Caco-2 (cell line): ENCODE measurements around the gene ANO8. TPM values are rescaled to one million over a fixed set of nuclear protein-coding genes. Genes with fewer than 3 reads are reported as not detected.

Source experiments
- BruUV-seq: library from RNA; stranded (reverse); fragments of 400-500 nt; replicated peaks from 2 replicates; lab custom pipeline; 2021; lab: Mats Ljungman, UMichigan
- CTCF ChIA-PET: fragments of 300-600 bp; sonication (Branson Sonifier 250); formaldehyde crosslinking; loops from one replicate; lab custom pipeline; 2022; ENCODE audit warnings: antibody characterized with exemption; lab: Charles Lee
- POLR2A ChIA-PET: fragments of 300-600 bp; sonication (Branson Sonifier 250); formaldehyde crosslinking; loops from one replicate; lab custom pipeline; 2022; ENCODE audit warnings: antibody characterized with exemption; lab: Charles Lee
- DNase-seq, 2 experiments: peaks; one replicate each; pipeline versions ENCODE4 v3.0.0 to v3.0.0-alpha.2; 2020 to 2022
- H3K27me3 ChIP-seq: replicated peaks from 2 replicates; pipeline ENCODE4 v1.6.0; 2011; ENCODE audit warnings: low read length; ENCODE audit not compliant: control insufficient read depth, insufficient read depth
- H3K36me3 ChIP-seq: 2 replicates; pipeline ENCODE4 v1.5.1; 2011; ENCODE audit warnings: low read length; ENCODE audit not compliant: control insufficient read depth, insufficient read depth
- H3K4me1 ChIP-seq: fragments of 250-450 bp; sonication (Bioruptor Pico); 2 replicates; pipeline ENCODE4 v1.5.1; 2020; ENCODE audit warnings: mild to moderate bottlenecking
- H3K4me3 ChIP-seq: 2 replicates; pipeline ENCODE4 v1.5.1; 2011; ENCODE audit warnings: low read depth, mild to moderate bottlenecking, control low read depth, low read length
- H3K9me3 ChIP-seq: fragments of 250-450 bp; sonication (Bioruptor Pico); 2 replicates; pipeline ENCODE4 v1.5.1; 2020; ENCODE audit warnings: mild to moderate bottlenecking, moderate library complexity
- H3K27ac Mint-ChIP-seq: one replicate; pipeline ENCODE4 v1.8.0; 2022; ENCODE audit warnings: mixed read lengths; ENCODE audit not compliant: unreplicated experiment
- H3K27me3 Mint-ChIP-seq: one replicate; pipeline ENCODE4 v1.8.0; 2022; ENCODE audit warnings: mixed read lengths; ENCODE audit not compliant: insufficient read depth, unreplicated experiment
- H3K36me3 Mint-ChIP-seq: one replicate; pipeline ENCODE4 v1.8.0; 2022; ENCODE audit warnings: mild to moderate bottlenecking, mixed read lengths; ENCODE audit not compliant: insufficient read depth, unreplicated experiment
- H3K4me1 Mint-ChIP-seq: one replicate; pipeline ENCODE4 v1.8.0; 2022; ENCODE audit warnings: low read depth, mixed read lengths; ENCODE audit not compliant: unreplicated experiment
- H3K4me3 Mint-ChIP-seq: one replicate; pipeline ENCODE4 v1.8.0; 2022; ENCODE audit warnings: mild to moderate bottlenecking, moderate library complexity, mixed read lengths; ENCODE audit not compliant: unreplicated experiment
- H3K9me3 Mint-ChIP-seq: one replicate; pipeline ENCODE4 v1.8.0; 2022; ENCODE audit warnings: mixed read lengths; ENCODE audit not compliant: unreplicated experiment
- CTCF ChIP-seq, 2 experiments: fragments of 200-600 bp in 1 of 2; IDR thresholded peaks; 1 replicate in 1 of 2; 2 replicates in 1 of 2; pipeline versions ENCODE4 v1.5.1 to v1.8.0; 2011 to 2022; ENCODE audit warnings: antibody characterized with exemption in 1 of 2, control low read depth in 1 of 2, inconsistent platforms in 1 of 2, low read depth in 1 of 2, low read length in 1 of 2, mild to moderate bottlenecking in 1 of 2, moderate library complexity in 1 of 2; ENCODE audit not compliant: insufficient read depth in 1 of 2, severe bottlenecking in 1 of 2, unreplicated experiment in 1 of 2
- intact Hi-C: fragments of 100-400 bp; cut with micrococcal nuclease; formaldehyde crosslinking; loops from one replicate; pipeline ENCODE4 v1.10.0; 2022; ENCODE audit not compliant: unreplicated experiment
- total RNA-seq: library from RNA; stranded (reverse); gene quantifications from 2 replicates; pipeline ENCODE4 v1.2.3, GENCODE V29; 2022

Gene ANO8
- total RNA-seq, 1 experiment from 2014 or later, result 11.5 TPM

- Histone ChIP-seq H3K4me3 (peak overlapping the region; percentile 74), H3K36me3 (peaks cover 1% of the 10 kb centered on the region; the same call in 1 of the 2 replicates), H3K9me3 (no peaks in the 10 kb centered on the region), H3K27me3 (no peaks in the 10 kb centered on the region), H3K4me1 (peaks cover 19% of the 10 kb centered on the region; the same call in 1 of the 2 replicates)
- Mint-ChIP-seq H3K27me3 (no peaks in the 10 kb centered on the region), H3K36me3 (peaks cover 42% of the 10 kb centered on the region), H3K9me3 (no peaks in the 10 kb centered on the region), H3K4me1 (no peaks in the 10 kb centered on the region), H3K4me3 (peak overlapping the region; percentile 91), H3K27ac (no peak overlapping the region)
- no TSS peak for BruUV-seq
- intact Hi-C loops, result no loop called here
- POLR2A ChIA-PET, result interaction anchor here (0.6 to 1.3 kb wide), 2 partner anchors 25 to 743 kb away, joined by 4 to 6 read pairs; partner anchors contain the start of gene DDA1
- DNase-seq, result no peak
- TF ChIP-seq CTCF (IDR thresholded peaks at IDR 0.05; ENCODE audit: insufficient read depth in 1 of 2, low read depth in 1 of 2, low read length in 1 of 2, severe bottlenecking in 1 of 2, unreplicated experiment in 1 of 2), result no peak
- CTCF ChIA-PET, result interaction anchor here (1.2 kb wide), 1 partner anchor 42 kb away, joined by 4 read pairs; no protein-coding TSS in a partner anchor
Observed at GRCh38 chr19:17333611-17334413, 843 bp downstream of the ANO8 start.

- Histone ChIP-seq H3K27me3 (no peaks in the 10 kb centered on the region), H3K4me1 (peaks cover 13% of the 10 kb centered on the region; the same call in 1 of the 2 replicates), H3K36me3 (peaks cover 1% of the 10 kb centered on the region; the same call in 1 of the 2 replicates), H3K4me3 (no peak overlapping the region), H3K9me3 (no peaks in the 10 kb centered on the region)
- ChIA-PET CTCF (interaction anchor here (0.6 to 1.2 kb wide), 2 partner anchors 41 to 1871 kb away, joined by 4 read pairs; no protein-coding TSS in a partner anchor), POLR2A (interaction anchor here (0.5 to 1.3 kb wide), 3 partner anchors 24 to 742 kb away, joined by 4 to 6 read pairs (median 4); partner anchors contain the start of gene DDA1)
- no peaks in the 10 kb centered on the region for H3K4me1 Mint-ChIP-seq
- H3K4me3 Mint-ChIP-seq, result peak overlapping the region; percentile 15
- intact Hi-C loops, result no loop called here
- no peaks in the 10 kb centered on the region for H3K9me3 Mint-ChIP-seq
- peak; percentile 72 to 88 for DNase-seq
- no peak for TF ChIP-seq CTCF (IDR thresholded peaks at IDR 0.05; ENCODE audit: insufficient read depth in 1 of 2, low read depth in 1 of 2, low read length in 1 of 2, severe bottlenecking in 1 of 2, unreplicated experiment in 1 of 2)
- no TSS peak for BruUV-seq
- peaks cover 36% of the 10 kb centered on the region for H3K36me3 Mint-ChIP-seq
- no peaks in the 10 kb centered on the region for H3K27me3 Mint-ChIP-seq
- H3K27ac Mint-ChIP-seq, result no peak overlapping the region
Observed at GRCh38 chr19:17332677-17333581, 1.7 kb downstream of the ANO8 start.

GRCh38 chr19:17332360-17332676 is 2.3 kb downstream of the ANO8 start:
- intact Hi-C loops, result no loop called here
- Mint-ChIP-seq H3K36me3 (peaks cover 34% of the 10 kb centered on the region), H3K4me1 (no peaks in the 10 kb centered on the region), H3K27ac (no peak overlapping the region), H3K27me3 (no peaks in the 10 kb centered on the region), H3K4me3 (no peak overlapping the region), H3K9me3 (no peaks in the 10 kb centered on the region)
- POLR2A ChIA-PET, result interaction anchor here (1.3 kb wide), 1 partner anchor 23 kb away, joined by 6 read pairs; the partner anchor contains the start of gene DDA1
- H3K4me3 ChIP-seq, result no peak overlapping the region
- H3K36me3 ChIP-seq, result peaks cover 1% of the 10 kb centered on the region; the same call in 1 of the 2 replicates
- no peaks in the 10 kb centered on the region for H3K9me3 ChIP-seq
- CTCF ChIA-PET, result interaction anchor here (0.6 to 1.2 kb wide), 2 partner anchors 40 to 1871 kb away, joined by 4 read pairs; no protein-coding TSS in a partner anchor
- no peak for TF ChIP-seq CTCF (IDR thresholded peaks at IDR 0.05; ENCODE audit: insufficient read depth in 1 of 2, low read depth in 1 of 2, low read length in 1 of 2, severe bottlenecking in 1 of 2, unreplicated experiment in 1 of 2)
- no TSS peak for BruUV-seq
- no peak for DNase-seq
- H3K27me3 ChIP-seq, result no peaks in the 10 kb centered on the region
- peaks cover 18% of the 10 kb centered on the region for H3K4me1 ChIP-seq
